ENCODE data around the gene GGT1.
"Not testable (repeated sequence)": the region's sequence is repeated elsewhere in the genome, so short reads cannot be mapped to it uniquely, and the experiment has no call there.

The GGT1 gene

GRCh38 chr22:24584166-24584790 lies 18.7 kb upstream of the GGT1 start:
- DNase-seq (ENCODE audit: low read depth, low spot score) = no peak

- DNase-seq (ENCODE audit: low read depth, low spot score) = no peak
These were observed 18.1 kb upstream of the GGT1 start for GRCh38 chr22:24584871-24585411.

GRCh38 chr22:24585461-24585860 lies 17.5 kb upstream of the GGT1 start:
- no peak for DNase-seq (ENCODE audit: low read depth, low spot score)

- DNase-seq (ENCODE audit: low read depth, low spot score) = no peak
These were observed 17.0 kb upstream of the GGT1 start for GRCh38 chr22:24585927-24586546.

GRCh38 chr22:24587251-24587650 lies 15.7 kb upstream of the GGT1 start:
- no peak for DNase-seq (ENCODE audit: low read depth, low spot score)

GRCh38 chr22:24587948-24588347 lies 15.0 kb upstream of the GGT1 start:
- no peak for DNase-seq (ENCODE audit: low read depth, low spot score)

GRCh38 chr22:24588381-24588756 lies 14.6 kb upstream of the GGT1 start:
- DNase-seq (ENCODE audit: low read depth, low spot score) = no peak

GRCh38 chr22:24588757-24589481 lies 14.1 kb upstream of the GGT1 start:
- no peak for DNase-seq (ENCODE audit: low read depth, low spot score)

- no peak for DNase-seq (ENCODE audit: low read depth, low spot score)
These were observed 13.4 kb upstream of the GGT1 start for GRCh38 chr22:24589518-24590030.

- no peak for DNase-seq (ENCODE audit: low read depth, low spot score)
These were observed 12.3 kb upstream of the GGT1 start for GRCh38 chr22:24590596-24591173.

GRCh38 chr22:24591286-24591830 lies 11.6 kb upstream of the GGT1 start:
- DNase-seq (ENCODE audit: low read depth, low spot score) = no peak

GRCh38 chr22:24592058-24592850 lies 10.7 kb upstream of the GGT1 start:
- no peak for DNase-seq (ENCODE audit: low read depth, low spot score)

GRCh38 chr22:24592851-24593558 lies 10.0 kb upstream of the GGT1 start, which contains the start of gene LRRC75B:
LRRC75B (minus strand) TSS chr22:24593073; CDS start chr22:24593039, 34 bp downstream.
- no peak for DNase-seq (ENCODE audit: low read depth, low spot score)

GRCh38 chr22:24593559-24593835 lies 9.5 kb upstream of the GGT1 start:
- DNase-seq (ENCODE audit: low read depth, low spot score) = not testable (repeated sequence)

GRCh38 chr22:24593836-24594568 lies 9.0 kb upstream of the GGT1 start:
- no peak for DNase-seq (ENCODE audit: low read depth, low spot score)

- no peak for DNase-seq (ENCODE audit: low read depth, low spot score)
These were observed 8.3 kb upstream of the GGT1 start for GRCh38 chr22:24594569-24595120.

GRCh38 chr22:24595228-24595627 lies 7.8 kb upstream of the GGT1 start:
- no peak for DNase-seq (ENCODE audit: low read depth, low spot score)

- DNase-seq (ENCODE audit: low read depth, low spot score) = no peak
These were observed 7.1 kb upstream of the GGT1 start for GRCh38 chr22:24595863-24596262.

- DNase-seq (ENCODE audit: low read depth, low spot score) = not testable (repeated sequence)
These were observed 5.9 kb upstream of the GGT1 start for GRCh38 chr22:24597076-24597475.

GRCh38 chr22:24599514-24599913 lies 3.5 kb upstream of the GGT1 start:
- DNase-seq (ENCODE audit: low read depth, low spot score) = no peak

All from activated CD4-positive, CD25-positive, alpha-beta regulatory T cell treated with anti-CD3 and anti-CD28 coated beads, Interleukin-2, amount 50 U/mL, for 16 hours (primary cell).